Keratinocyte (primary cell): ENCODE measurements around the gene PLPP4.

Source experiments
- EZH2 ChIP-seq: IDR thresholded peaks from one replicate; pipeline ENCODE4 v1.6.1; 2012; ENCODE audit warnings: inconsistent platforms, mild to moderate bottlenecking, low read length, moderate library complexity
- TF ChIP-seq, protein P1 (sequence below), 3 experiments: IDR thresholded peaks in 1 of 3; conservative IDR thresholded peaks in 1 of 3; optimal IDR thresholded peaks in 1 of 3; 2 replicates in 2 of 3; 3 replicates in 1 of 3; pipeline versions ENCODE3 to v1.5.1; 2011; ENCODE audit warnings: low read length in 3 of 3, mild to moderate bottlenecking in 3 of 3, moderate library complexity in 2 of 3, control low read depth in 1 of 3, inconsistent platforms in 1 of 3; ENCODE audit not compliant: insufficient read depth in 2 of 3; ENCODE audit errors: extremely low read depth in 1 of 3

GRCh38 chr10:120543291-120543690 lies 86.3 kb downstream of the PLPP4 start:
- TF ChIP-seq, protein P1, sequence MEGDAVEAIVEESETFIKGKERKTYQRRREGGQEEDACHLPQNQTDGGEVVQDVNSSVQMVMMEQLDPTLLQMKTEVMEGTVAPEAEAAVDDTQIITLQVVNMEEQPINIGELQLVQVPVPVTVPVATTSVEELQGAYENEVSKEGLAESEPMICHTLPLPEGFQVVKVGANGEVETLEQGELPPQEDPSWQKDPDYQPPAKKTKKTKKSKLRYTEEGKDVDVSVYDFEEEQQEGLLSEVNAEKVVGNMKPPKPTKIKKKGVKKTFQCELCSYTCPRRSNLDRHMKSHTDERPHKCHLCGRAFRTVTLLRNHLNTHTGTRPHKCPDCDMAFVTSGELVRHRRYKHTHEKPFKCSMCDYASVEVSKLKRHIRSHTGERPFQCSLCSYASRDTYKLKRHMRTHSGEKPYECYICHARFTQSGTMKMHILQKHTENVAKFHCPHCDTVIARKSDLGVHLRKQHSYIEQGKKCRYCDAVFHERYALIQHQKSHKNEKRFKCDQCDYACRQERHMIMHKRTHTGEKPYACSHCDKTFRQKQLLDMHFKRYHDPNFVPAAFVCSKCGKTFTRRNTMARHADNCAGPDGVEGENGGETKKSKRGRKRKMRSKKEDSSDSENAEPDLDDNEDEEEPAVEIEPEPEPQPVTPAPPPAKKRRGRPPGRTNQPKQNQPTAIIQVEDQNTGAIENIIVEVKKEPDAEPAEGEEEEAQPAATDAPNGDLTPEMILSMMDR (optimal IDR thresholded peaks at IDR 0.05 in 1 of 3, IDR thresholded peaks at IDR 0.05 in 1 of 3, conservative IDR thresholded peaks at IDR 0.05 in 1 of 3; ENCODE audit: extremely low read depth in 1 of 3, insufficient read depth in 2 of 3, low read length in 3 of 3), result no peak
- no peak for TF ChIP-seq EZH2
